ENCODE data around the gene RALA. TPM values are rescaled to one million over a fixed set of nuclear protein-coding genes. Genes with fewer than 3 reads are reported as not detected.
"Not testable (repeated sequence)": the region's sequence is repeated elsewhere in the genome, so short reads cannot be mapped to it uniquely, and the experiment has no call there.

The RALA gene
- total RNA-seq, 1 donor from 2014 or later, result 79.2 TPM

GRCh38 chr7:39745320-39745719, 121.9 kb downstream of the RALA start:
- DNase-seq (ENCODE audit: low read depth), result no peak
- TF ChIP-seq CTCF (IDR thresholded peaks at IDR 0.05; ENCODE audit: insufficient read depth, low read length, poor library complexity, severe bottlenecking), result no peak
- no peaks in the 10 kb centered on the region for H3K27me3 ChIP-seq (ENCODE audit: control insufficient read depth, insufficient read depth, low read length)
- H3K4me3 ChIP-seq (ENCODE audit: low read depth, low read length), result no peak overlapping the region
- no peaks in the 10 kb centered on the region for H3K36me3 ChIP-seq (ENCODE audit: control insufficient read depth, insufficient read depth, low read length)

- no peaks in the 10 kb centered on the region for H3K27me3 ChIP-seq (ENCODE audit: control insufficient read depth, insufficient read depth, low read length)
- peak; percentile 92 for TF ChIP-seq CTCF (IDR thresholded peaks at IDR 0.05; ENCODE audit: insufficient read depth, low read length, poor library complexity, severe bottlenecking)
- no peaks in the 10 kb centered on the region for H3K36me3 ChIP-seq (ENCODE audit: control insufficient read depth, insufficient read depth, low read length)
- DNase-seq (ENCODE audit: low read depth), result no peak
- no peak overlapping the region for H3K4me3 ChIP-seq (ENCODE audit: low read depth, low read length)
Observed at GRCh38 chr7:39746103-39746819, 122.9 kb downstream of the RALA start.

- Histone ChIP-seq H3K36me3 (ENCODE audit: control insufficient read depth, insufficient read depth, low read length) (no peaks in the 10 kb centered on the region), H3K4me3 (ENCODE audit: low read depth, low read length) (no peak overlapping the region), H3K27me3 (ENCODE audit: control insufficient read depth, insufficient read depth, low read length) (no peaks in the 10 kb centered on the region)
- no peak for DNase-seq (ENCODE audit: low read depth)
- no peak for TF ChIP-seq CTCF (IDR thresholded peaks at IDR 0.05; ENCODE audit: insufficient read depth, low read length, poor library complexity, severe bottlenecking)
Observed at GRCh38 chr7:39749177-39749576, 125.8 kb downstream of the RALA start.

- Histone ChIP-seq H3K4me3 (ENCODE audit: low read depth, low read length) (no peak overlapping the region), H3K27me3 (ENCODE audit: control insufficient read depth, insufficient read depth, low read length) (no peaks in the 10 kb centered on the region), H3K36me3 (ENCODE audit: control insufficient read depth, insufficient read depth, low read length) (no peaks in the 10 kb centered on the region)
- no peak for DNase-seq (ENCODE audit: low read depth)
- no peak for TF ChIP-seq CTCF (IDR thresholded peaks at IDR 0.05; ENCODE audit: insufficient read depth, low read length, poor library complexity, severe bottlenecking)
Observed at GRCh38 chr7:39749717-39750116, 126.3 kb downstream of the RALA start.

- H3K36me3 ChIP-seq (ENCODE audit: control insufficient read depth, insufficient read depth, low read length), result no peaks in the 10 kb centered on the region
- no peaks in the 10 kb centered on the region for H3K27me3 ChIP-seq (ENCODE audit: control insufficient read depth, insufficient read depth, low read length)
- no peak for DNase-seq (ENCODE audit: low read depth)
- TF ChIP-seq CTCF (IDR thresholded peaks at IDR 0.05; ENCODE audit: insufficient read depth, low read length, poor library complexity, severe bottlenecking), result no peak
- H3K4me3 ChIP-seq (ENCODE audit: low read depth, low read length), result no peak overlapping the region
Observed at GRCh38 chr7:39750253-39751077, 127.1 kb downstream of the RALA start.

- not testable (repeated sequence) for H3K27me3 ChIP-seq (ENCODE audit: control insufficient read depth, insufficient read depth, low read length); H3K36me3 ChIP-seq (ENCODE audit: control insufficient read depth, insufficient read depth, low read length); H3K4me3 ChIP-seq (ENCODE audit: low read depth, low read length); DNase-seq (ENCODE audit: low read depth)
Observed at GRCh38 chr7:39753237-39753636, 129.9 kb downstream of the RALA start.
